Activated CD4-positive, alpha-beta T cell treated with anti-CD3 and anti-CD28 coated beads, Interleukin-2, amount 10 ng/mL, durations not matched to agents 24 days and 14 days (primary cell): ENCODE measurements around the gene SORCS3. TPM values are rescaled to one million over a fixed set of nuclear protein-coding genes. Genes with fewer than 3 reads are reported as not detected.

Experiments
- DNase-seq: peaks from one replicate; pipeline ENCODE4 v3.0.0; 2022
- H3K27ac Mint-ChIP-seq: one replicate; pipeline ENCODE4 v1.8.0; 2022; ENCODE audit warnings: mild to moderate bottlenecking, mixed read lengths
- H3K27me3 Mint-ChIP-seq: one replicate; pipeline ENCODE4 v1.8.0; 2022; ENCODE audit warnings: mixed read lengths
- H3K36me3 Mint-ChIP-seq: one replicate; pipeline ENCODE4 v1.8.0; 2022; ENCODE audit warnings: low read depth, mild to moderate bottlenecking, mixed read lengths
- H3K4me1 Mint-ChIP-seq: one replicate; pipeline ENCODE4 v1.8.0; 2021; ENCODE audit warnings: mixed read lengths
- H3K4me3 Mint-ChIP-seq: one replicate; pipeline ENCODE4 v1.8.0; 2022; ENCODE audit warnings: mild to moderate bottlenecking, moderate library complexity, mixed read lengths
- H3K9me3 Mint-ChIP-seq: one replicate; pipeline ENCODE4 v1.8.0; 2021; ENCODE audit warnings: mixed read lengths
- intact Hi-C: fragments of 100-400 bp; cut with micrococcal nuclease; formaldehyde crosslinking; loops from one replicate; pipeline ENCODE4 v1.15.1; 2023
- total RNA-seq: library from RNA; stranded (reverse); gene quantifications from 2 replicates; pipeline ENCODE4 v1.2.3, GENCODE V29; 2022

Gene SORCS3
- total RNA-seq, 1 donor from 2014 or later: not detected

DNA sequence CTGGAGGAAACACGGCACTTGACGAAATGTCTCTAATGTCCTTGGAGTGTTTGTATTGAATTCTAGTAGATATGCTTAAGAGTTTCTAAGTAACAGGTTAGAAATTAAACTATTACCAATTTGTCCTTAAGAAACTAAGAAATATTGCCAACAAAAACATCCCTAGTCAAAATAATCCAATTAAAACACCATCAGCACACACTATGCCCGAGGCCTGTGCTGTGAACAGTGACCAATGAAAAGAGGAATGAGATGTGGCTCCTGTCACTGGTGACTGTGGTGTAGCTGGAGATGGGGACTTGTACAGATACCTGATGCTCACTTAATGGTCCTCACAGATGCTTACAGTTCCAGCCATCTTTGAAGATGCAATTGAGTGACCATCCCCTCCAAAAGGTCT is 651.1 kb downstream of the SORCS3 start:
- Mint-ChIP-seq H3K27me3 (no peaks in the 10 kb centered on the region), H3K4me1 (no peaks in the 10 kb centered on the region), H3K4me3 (no peak overlapping the region), H3K9me3 (no peaks in the 10 kb centered on the region), H3K36me3 (no peaks in the 10 kb centered on the region), H3K27ac (no peak overlapping the region)
- intact Hi-C loops: no loop called here
- no peak for DNase-seq
